NCI-H510A treated with DMSO at 0.1 percent for 48 hours (cell line): ENCODE results near the gene PIK3R1.

Experiments
- DNase-seq: peaks from one replicate; lab custom pipeline; 2025; lab: John Stamatoyannopoulos, UW

Gene PIK3R1

GRCh38 chr5:68272289-68272688 is 56.7 kb downstream of the PIK3R1 start:
- no peak for DNase-seq

GRCh38 chr5:68273717-68274409 is 58.3 kb downstream of the PIK3R1 start:
- DNase-seq, result no peak

GRCh38 chr5:68274847-68275651 is 59.5 kb downstream of the PIK3R1 start:
- no peak for DNase-seq

GRCh38 chr5:68276740-68277139 is 61.2 kb downstream of the PIK3R1 start:
- DNase-seq, result no peak

GRCh38 chr5:68277431-68277830 is 61.9 kb downstream of the PIK3R1 start:
- no peak for DNase-seq

GRCh38 chr5:68279984-68280383 is 64.4 kb downstream of the PIK3R1 start:
- no peak for DNase-seq

GRCh38 chr5:68282001-68282400 is 66.4 kb downstream of the PIK3R1 start:
- DNase-seq, result no peak

GRCh38 chr5:68283766-68284165 is 68.2 kb downstream of the PIK3R1 start:
- no peak for DNase-seq

- no peak for DNase-seq
These were observed 69.7 kb downstream of the PIK3R1 start for GRCh38 chr5:68285075-68285840.

GRCh38 chr5:68285851-68286611 is 70.5 kb downstream of the PIK3R1 start:
- DNase-seq, result peak; percentile 27

- DNase-seq, result no peak
These were observed 71.0 kb downstream of the PIK3R1 start for GRCh38 chr5:68286612-68286912.

GRCh38 chr5:68287631-68287975 is 72.0 kb downstream of the PIK3R1 start:
- DNase-seq, result no peak

- DNase-seq, result peak; percentile 39
These were observed 72.6 kb downstream of the PIK3R1 start for GRCh38 chr5:68287976-68288706.

- DNase-seq, result no peak
These were observed 73.2 kb downstream of the PIK3R1 start for GRCh38 chr5:68288707-68289134.

GRCh38 chr5:68289498-68289897 is 73.9 kb downstream of the PIK3R1 start:
- no peak for DNase-seq

GRCh38 chr5:68290260-68290674 is 74.7 kb downstream of the PIK3R1 start:
- DNase-seq, result no peak

GRCh38 chr5:68290847-68291246 is 75.3 kb downstream of the PIK3R1 start:
- DNase-seq, result no peak

- no peak for DNase-seq
These were observed 76.8 kb downstream of the PIK3R1 start for GRCh38 chr5:68292316-68292715.

- no peak for DNase-seq
These were observed 80.2 kb downstream of the PIK3R1 start for GRCh38 chr5:68295772-68296171.

- DNase-seq, result no peak
These were observed 81.3 kb downstream of the PIK3R1 start for GRCh38 chr5:68296895-68297294.

GRCh38 chr5:68297656-68298055 is 82.1 kb downstream of the PIK3R1 start:
- DNase-seq, result no peak

GRCh38 chr5:68298479-68298878 is 82.9 kb downstream of the PIK3R1 start:
- DNase-seq, result no peak
